ENCODE data around the gene BICD1. TPM values are rescaled to one million over a fixed set of nuclear protein-coding genes. Genes with fewer than 3 reads are reported as not detected.

The BICD1 gene
- polyA plus RNA-seq, 1 of the 3 experiments (the other 2 are of a cell fraction) = 12.1 TPM

- ChIA-PET POLR2A (no interaction called here), CTCF (interaction anchor here (0.7 to 1.6 kb wide), 3 partner anchors 12 to 323 kb away, joined by 3 to 4 read pairs (median 3); no protein-coding TSS in a partner anchor)
- no peak overlapping the region for H3K4me3 ChIP-seq (ENCODE audit: low read depth in 2 of 2, low read length in 1 of 2)
- no peaks in the 10 kb centered on the region for H3F3A ChIP-seq (replicated peaks; ENCODE audit: insufficient read depth)
- H3K4me2 ChIP-seq = no peak overlapping the region
- H3K9ac ChIP-seq = no peak overlapping the region
- no peaks in the 10 kb centered on the region for H3K9me2 ChIP-seq
- DNase-seq = no peak
- no peaks in the 10 kb centered on the region for H3K9me3 ChIP-seq
- peaks cover 8 to 10% of the 10 kb centered on the region in 2 experiments for H3K36me3 ChIP-seq (replicated peaks in 1 of 2; ENCODE audit: control insufficient read depth in 1 of 2, insufficient read depth in 2 of 2, low read length in 1 of 2)
- no peaks in the 10 kb centered on the region for H4K20me1 ChIP-seq (ENCODE audit: insufficient read depth)
- 88% methylated on average over 3 of the region's 3 CpGs for WGBS (ENCODE audit: low lambda C conversion rate)
- peaks cover 4% of the 10 kb centered on the region; the same call in 1 of the 2 replicates for H3K79me2 ChIP-seq (ENCODE audit: insufficient read depth)
- H2AFZ ChIP-seq (ENCODE audit: low read depth) = no peak overlapping the region
- no peak overlapping the region; a peak in 1 of 4 replicates for H3K27ac ChIP-seq (ENCODE audit: low read depth in 2 of 2, low read length in 1 of 2)
- H3K4me1 ChIP-seq (ENCODE audit: control insufficient read depth in 1 of 2, insufficient read depth in 2 of 2, low read depth in 1 of 2, low read length in 1 of 2) = peaks cover 0 to 16% of the 10 kb centered on the region in 2 experiments; a peak in 2 of 4 replicates
- TF ChIP-seq FOXM1 (IDR thresholded peaks at IDR 0.05; ENCODE audit: low read depth) (no peak), PBX3 (IDR thresholded peaks at IDR 0.05) (no peak), EZH2phosphoT487 (IDR thresholded peaks at IDR 0.05; ENCODE audit: borderline replicate concordance, low read depth) (no peak), TEAD4 (IDR thresholded peaks at IDR 0.05; ENCODE audit: borderline replicate concordance, insufficient read depth) (no peak), GABPA (IDR thresholded peaks at IDR 0.05; ENCODE audit: low read depth) (no peak), MXI1 (IDR thresholded peaks at IDR 0.05; ENCODE audit: low read depth, low read length) (no peak), FOSL2 (IDR thresholded peaks at IDR 0.05; ENCODE audit: borderline replicate concordance, low read depth) (no peak), NRF1 (IDR thresholded peaks at IDR 0.05; ENCODE audit: low read depth, low read length) (no peak), RAD21 (IDR thresholded peaks at IDR 0.05; ENCODE audit: low read length) (no peak), TCF12 (IDR thresholded peaks at IDR 0.05) (no peak), SMC3 (IDR thresholded peaks at IDR 0.05; ENCODE audit: low read depth, low read length) (no peak), JUND (IDR thresholded peaks at IDR 0.05) (no peak), GATA2 (CRISPR knock-in tag; IDR thresholded peaks at IDR 0.05) (no peak), REST (IDR thresholded peaks at IDR 0.05; ENCODE audit: low read depth, low read length) (no peak), MAX (IDR thresholded peaks at IDR 0.05; ENCODE audit: low read depth) (no peak), SIN3A (IDR thresholded peaks at IDR 0.05; ENCODE audit: borderline replicate concordance, low read depth, low read length) (no peak)
- H3K27me3 ChIP-seq (ENCODE audit: insufficient read depth) = no peaks in the 10 kb centered on the region
Measured at GRCh38 chr12:32159925-32160324, 53.3 kb downstream of the BICD1 start.
